PC-9 (cell line): ENCODE data around the gene PEX11A. TPM values are rescaled to one million over a fixed set of nuclear protein-coding genes. Genes with fewer than 3 reads are reported as not detected.
A peak's percentile ranks its signal among the peaks of the same experiment; 100 is the strongest.

ENCODE experiments used
- BruUV-seq: library from RNA; stranded (reverse); fragments of 400-500 nt; replicated peaks from 2 replicates; lab custom pipeline; 2021; lab: Mats Ljungman, UMichigan
- CTCF ChIA-PET: fragments of 300-600 bp; sonication (Branson Sonifier 250); formaldehyde crosslinking; loops from one replicate; lab custom pipeline; 2022; ENCODE audit warnings: antibody characterized with exemption; lab: Charles Lee
- POLR2A ChIA-PET: fragments of 300-600 bp; sonication (Branson Sonifier 250); formaldehyde crosslinking; loops from one replicate; lab custom pipeline; 2022; ENCODE audit warnings: antibody characterized with exemption; ENCODE audit not compliant: unreplicated experiment; lab: Charles Lee
- DNase-seq, 2 experiments: peaks; one replicate each; pipeline versions ENCODE4 v3.0.0 to v3.0.0-alpha.2; 2015 to 2022; ENCODE audit warnings: mixed read lengths in 1 of 2
- H2AFZ ChIP-seq: fragments of 200-600 bp; sonication (generic); 2 replicates; pipeline ENCODE4 v1.8.1; 2017; ENCODE audit warnings: antibody characterized with exemption
- H3F3A ChIP-seq: fragments of 200-600 bp; sonication (generic); 2 replicates; pipeline ENCODE4 v1.8.1; 2017; ENCODE audit warnings: antibody characterized with exemption, mild to moderate bottlenecking, low read depth; ENCODE audit not compliant: insufficient read depth
- H3K27ac ChIP-seq: fragments of 200-600 bp; sonication (generic); 2 replicates; pipeline ENCODE4 v1.6.1; 2016; ENCODE audit warnings: mixed run types
- H3K27me3 ChIP-seq: fragments of 200-600 bp; sonication (generic); 2 replicates; pipeline ENCODE4 v1.6.1; 2016; ENCODE audit warnings: low read depth, mixed run types; ENCODE audit not compliant: insufficient read depth
- H3K36me3 ChIP-seq: fragments of 200-600 bp; sonication (generic); 2 replicates; pipeline ENCODE4 v1.6.1; 2016; ENCODE audit warnings: low read depth, mixed run types
- H3K4me1 ChIP-seq: fragments of 200-600 bp; sonication (generic); replicated peaks from 2 replicates; pipeline ENCODE4 v1.6.1; 2016; ENCODE audit warnings: mixed run types; ENCODE audit not compliant: insufficient read depth
- H3K4me2 ChIP-seq: fragments of 200-600 bp; sonication (generic); 2 replicates; pipeline ENCODE4 v1.6.1; 2017; ENCODE audit warnings: mixed run types
- H3K4me3 ChIP-seq: fragments of 200-600 bp; sonication (generic); 2 replicates; pipeline ENCODE4 v1.6.1; 2016; ENCODE audit warnings: mixed run types
- H3K79me2 ChIP-seq: fragments of 200-600 bp; sonication (generic); 2 replicates; pipeline ENCODE4 v1.6.1; 2017; ENCODE audit warnings: low read depth, mixed run types
- H3K9me2 ChIP-seq: fragments of 200-600 bp; sonication (generic); 2 replicates; pipeline ENCODE4 v1.8.1; 2017; ENCODE audit warnings: mild to moderate bottlenecking; ENCODE audit not compliant: insufficient read depth
- H3K9me3 ChIP-seq: fragments of 200-600 bp; sonication (generic); 2 replicates; pipeline ENCODE4 v1.8.1; 2016; ENCODE audit warnings: low read depth; ENCODE audit not compliant: insufficient read depth
- H4K20me1 ChIP-seq: fragments of 200-600 bp; sonication (generic); 2 replicates; pipeline ENCODE4 v1.8.1; 2017; ENCODE audit not compliant: insufficient read depth
- CTCF ChIP-seq: fragments of 200-600 bp; sonication (generic); conservative IDR thresholded peaks from 2 replicates; pipeline ENCODE4 v1.6.1; 2017; ENCODE audit warnings: mixed run types, antibody characterized with exemption, mild to moderate bottlenecking, moderate library complexity
- EZH2 ChIP-seq: fragments of 200-600 bp; sonication (generic); IDR thresholded peaks from 2 replicates; pipeline ENCODE4 v1.8.0; 2017; ENCODE audit warnings: antibody characterized with exemption, low read depth
- intact Hi-C: fragments of 100-400 bp; cut with micrococcal nuclease; formaldehyde crosslinking; loops from one replicate; pipeline ENCODE4 v1.10.0; 2022; ENCODE audit not compliant: unreplicated experiment
- total RNA-seq: library from RNA; stranded (reverse); gene quantifications from 2 replicates; pipeline ENCODE4 v1.2.3, GENCODE V29; 2021

Gene PEX11A
- total RNA-seq, 1 experiment from 2014 or later: 12.8 TPM

- POLR2A ChIA-PET: no interaction called here
- BruUV-seq: no TSS peak
- Histone ChIP-seq H3K4me1 (peaks cover 26% of the 10 kb centered on the region), H3K4me2 (peak overlapping the region; percentile 54; the same call in 1 of the 2 replicates), H3K27me3 (no peaks in the 10 kb centered on the region), H3F3A (peaks cover 17% of the 10 kb centered on the region), H4K20me1 (no peaks in the 10 kb centered on the region), H3K36me3 (no peaks in the 10 kb centered on the region), H3K79me2 (peaks cover 8% of the 10 kb centered on the region), H3K9me3 (no peaks in the 10 kb centered on the region), H3K27ac (no peak overlapping the region), H3K9me2 (no peaks in the 10 kb centered on the region), H3K4me3 (peak overlapping the region; percentile 35; the same call in 1 of the 2 replicates), H2AFZ (0 out of 2 replicates have a peak overlapping the region, but pooled peaks have one; percentile 58)
- intact Hi-C loops: no loop called here
- TF ChIP-seq CTCF (no peak), EZH2 (no peak)
- CTCF ChIA-PET: interaction anchor here (0.6 to 0.7 kb wide), 3 partner anchors 306 to 870 kb away, joined by 3 read pairs; no protein-coding TSS in a partner anchor
- DNase-seq: peak in 1 of 2 experiments; percentile 35
Observed at GRCh38 chr15:89665449-89666181, 24.9 kb downstream of the PEX11A start.

- H2AFZ ChIP-seq: no peak overlapping the region
- intact Hi-C loops: no loop called here
- ChIA-PET CTCF (interaction anchor here (0.6 to 0.7 kb wide), 3 partner anchors 305 to 871 kb away, joined by 3 read pairs; no protein-coding TSS in a partner anchor), POLR2A (no interaction called here)
- H3K36me3 ChIP-seq: no peaks in the 10 kb centered on the region
- H3K9me2 ChIP-seq: no peaks in the 10 kb centered on the region
- BruUV-seq: no TSS peak
- DNase-seq: no peak
- peaks cover 26% of the 10 kb centered on the region for H3K4me1 ChIP-seq
- no peaks in the 10 kb centered on the region for H4K20me1 ChIP-seq
- H3K4me3 ChIP-seq: no peak overlapping the region
- peak overlapping the region; percentile 54; the same call in 1 of the 2 replicates for H3K4me2 ChIP-seq
- TF ChIP-seq CTCF (no peak), EZH2 (no peak)
- peaks cover 8% of the 10 kb centered on the region for H3K79me2 ChIP-seq
- peaks cover 17% of the 10 kb centered on the region for H3F3A ChIP-seq
- H3K27me3 ChIP-seq: no peaks in the 10 kb centered on the region
- no peak overlapping the region for H3K27ac ChIP-seq
- H3K9me3 ChIP-seq: no peaks in the 10 kb centered on the region
Observed at GRCh38 chr15:89664441-89665350, 25.9 kb downstream of the PEX11A start.
